Smooth muscle cell of the brain vasculature (primary cell): ENCODE data around the gene PAK4.

ENCODE experiments used
- DNase-seq: peaks from one replicate; pipeline ENCODE4 v3.0.0-alpha.2; 2012; ENCODE audit warnings: low read depth, low spot score

The PAK4 gene

DNA sequence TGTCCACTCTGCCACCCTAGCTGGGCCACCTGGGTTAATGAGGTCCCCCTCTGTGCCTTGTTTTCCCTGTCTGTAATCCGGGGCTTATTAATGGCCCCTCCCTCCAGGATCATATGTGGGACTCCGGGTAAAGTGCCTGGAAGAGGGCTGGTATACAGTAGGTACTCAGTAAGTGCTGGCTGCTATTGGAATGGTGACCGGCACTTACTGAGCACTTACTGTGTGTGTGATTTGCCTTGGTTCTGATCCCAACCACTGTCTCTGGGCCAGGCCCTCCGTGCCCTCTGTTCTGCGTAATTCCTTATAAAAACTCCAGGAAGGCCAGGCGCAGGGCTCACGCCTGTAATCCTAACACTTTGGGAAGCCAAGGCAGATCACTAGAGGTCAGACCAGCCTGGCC lies 40.3 kb downstream of the PAK4 start:
- DNase-seq = no peak

DNA sequence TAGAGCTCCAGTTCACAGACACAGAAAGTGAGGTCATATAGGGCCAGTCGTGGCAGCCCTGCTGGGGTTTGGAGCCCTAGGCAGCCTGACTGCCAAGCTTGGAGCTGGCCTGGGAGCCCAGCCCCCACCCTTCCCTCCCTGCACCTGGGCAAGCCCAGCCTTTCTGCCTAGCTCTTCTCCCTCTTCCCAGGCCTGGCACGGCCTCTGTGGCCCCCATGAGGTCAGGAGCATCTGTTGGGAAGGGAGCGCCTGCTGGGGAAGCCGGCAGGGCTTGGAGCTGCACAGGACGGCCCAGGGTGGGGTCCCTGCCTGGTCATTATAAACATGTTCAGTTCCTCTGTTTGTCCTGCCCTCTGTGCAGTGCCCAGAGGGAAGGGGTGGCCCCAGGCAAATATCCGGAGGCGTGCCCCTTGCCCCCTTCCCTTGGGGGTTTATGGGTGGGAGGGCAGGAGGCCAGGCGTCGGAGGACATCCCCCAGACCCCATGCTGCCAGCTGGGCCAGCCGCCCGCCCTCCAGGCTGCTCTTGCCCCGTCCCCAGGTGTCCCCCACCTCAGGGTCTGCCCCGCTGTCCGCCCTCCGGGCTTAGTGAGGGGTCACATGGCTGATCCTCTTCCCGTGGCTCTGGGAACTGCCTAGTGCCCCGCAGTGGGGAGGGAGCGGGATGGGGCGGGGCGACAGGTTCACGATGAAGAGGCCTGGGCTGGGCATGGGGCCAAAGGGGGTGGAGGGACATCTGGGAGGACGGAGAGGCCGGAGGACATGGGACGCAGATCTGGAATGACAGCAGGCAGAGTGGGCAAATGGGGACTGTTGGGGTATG lies 41.2 kb downstream of the PAK4 start:
- no peak for DNase-seq

DNA sequence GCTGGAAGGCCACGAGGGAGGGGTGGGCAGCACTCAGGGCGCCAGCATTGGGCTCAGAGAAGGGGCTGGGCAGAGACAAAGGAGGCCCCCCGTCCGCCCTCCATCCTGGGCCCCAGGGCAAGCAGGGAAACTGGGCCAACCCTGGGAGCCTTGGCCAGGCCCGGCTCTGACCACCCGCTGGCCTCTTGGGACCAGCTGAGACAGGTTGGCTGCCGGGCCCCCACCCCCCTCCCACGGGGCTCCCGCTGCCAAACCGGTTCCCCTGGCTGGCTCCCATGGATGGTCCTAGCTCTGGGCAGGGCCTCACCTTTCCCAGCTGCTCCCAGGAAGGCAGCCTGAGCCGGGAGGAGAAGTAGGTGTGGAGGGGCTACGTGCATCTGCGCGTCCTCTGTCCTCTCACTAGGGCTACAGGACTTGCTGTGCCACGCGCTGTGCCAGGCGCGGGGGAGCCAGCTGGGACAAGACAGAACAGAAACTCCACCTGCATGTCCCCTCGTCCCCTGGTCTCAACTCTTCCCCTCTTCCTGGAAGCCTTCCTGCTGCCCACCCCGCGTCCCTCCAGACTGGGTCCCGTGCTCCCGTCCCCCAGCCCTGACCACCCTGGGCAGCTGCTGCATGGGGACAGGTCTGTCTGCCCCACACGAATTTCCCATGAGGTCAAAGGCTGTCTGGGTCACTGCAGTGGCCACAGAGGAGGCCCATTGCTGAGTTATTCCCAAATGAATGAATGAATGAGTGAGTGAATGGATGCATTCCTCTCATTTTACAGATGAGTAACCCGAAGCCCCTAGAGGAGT lies 42.1 kb downstream of the PAK4 start:
- no peak for DNase-seq

DNA sequence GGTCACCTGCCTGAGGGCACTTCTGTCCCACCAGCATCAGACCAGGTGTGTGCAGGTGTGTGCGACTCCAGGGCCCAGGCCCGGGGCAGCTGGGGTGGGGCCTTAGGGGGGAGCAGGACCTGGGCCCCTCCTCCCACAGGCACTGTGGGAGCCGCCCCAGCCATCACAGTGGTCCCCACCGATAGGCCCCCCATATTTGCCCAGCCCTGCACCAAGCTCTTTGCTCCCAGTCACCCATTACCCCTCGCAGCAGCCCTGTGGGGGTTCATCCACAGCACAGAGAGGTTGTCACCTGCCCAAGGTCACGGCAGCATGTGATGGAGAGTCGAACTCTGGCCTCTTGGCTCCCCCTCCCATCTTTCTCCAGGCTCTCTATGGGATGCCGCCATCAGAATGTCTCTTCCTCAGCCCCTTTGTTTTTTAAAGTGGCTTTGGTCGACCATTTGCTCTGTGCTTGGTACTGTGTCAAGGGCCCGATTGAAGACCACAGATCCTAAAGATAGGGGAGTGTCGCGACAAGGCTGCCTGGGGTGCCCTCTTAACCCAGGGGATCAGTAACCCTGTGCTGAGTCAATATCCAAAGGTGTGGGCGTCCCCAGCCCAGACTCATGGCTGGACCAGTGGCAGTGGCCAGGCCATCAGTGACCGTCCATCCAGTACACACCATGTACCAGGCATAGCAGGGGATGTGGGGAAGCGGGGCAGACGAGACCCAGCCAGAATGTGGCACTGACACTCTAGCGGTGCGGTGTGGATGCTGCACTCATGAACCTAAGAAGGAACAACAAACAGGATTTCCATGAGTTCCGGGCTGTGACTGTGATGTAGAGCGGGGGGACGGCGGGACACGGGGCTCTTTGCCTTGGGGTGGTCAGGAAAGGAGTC lies 42.9 kb downstream of the PAK4 start:
- DNase-seq = no peak

DNA sequence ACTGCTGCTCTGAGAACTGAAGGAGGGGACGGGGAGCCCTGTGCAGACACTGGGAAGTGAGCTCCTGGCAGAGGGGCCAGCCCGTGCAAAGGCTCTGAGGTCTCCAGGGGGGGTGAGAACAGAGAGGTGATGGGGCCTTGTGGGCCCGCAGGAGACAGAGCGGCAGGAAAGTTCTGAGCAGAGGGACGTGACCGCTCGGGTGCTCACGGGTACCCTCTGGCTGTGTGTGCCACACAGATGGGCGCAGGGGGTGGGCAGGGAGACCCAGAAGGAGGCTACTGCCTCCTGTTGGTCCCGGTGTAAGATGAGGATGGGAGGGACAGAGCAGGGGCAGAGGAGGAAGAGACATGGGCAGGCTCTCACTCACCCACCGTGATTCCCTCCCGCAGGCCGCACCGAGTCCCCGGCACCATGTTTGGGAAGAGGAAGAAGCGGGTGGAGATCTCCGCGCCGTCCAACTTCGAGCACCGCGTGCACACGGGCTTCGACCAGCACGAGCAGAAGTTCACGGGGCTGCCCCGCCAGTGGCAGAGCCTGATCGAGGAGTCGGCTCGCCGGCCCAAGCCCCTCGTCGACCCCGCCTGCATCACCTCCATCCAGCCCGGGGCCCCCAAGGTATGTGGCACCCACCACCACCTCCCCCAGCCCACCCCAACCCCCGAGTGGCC lies 43.7 kb downstream of the PAK4 start:
- DNase-seq = no peak

DNA sequence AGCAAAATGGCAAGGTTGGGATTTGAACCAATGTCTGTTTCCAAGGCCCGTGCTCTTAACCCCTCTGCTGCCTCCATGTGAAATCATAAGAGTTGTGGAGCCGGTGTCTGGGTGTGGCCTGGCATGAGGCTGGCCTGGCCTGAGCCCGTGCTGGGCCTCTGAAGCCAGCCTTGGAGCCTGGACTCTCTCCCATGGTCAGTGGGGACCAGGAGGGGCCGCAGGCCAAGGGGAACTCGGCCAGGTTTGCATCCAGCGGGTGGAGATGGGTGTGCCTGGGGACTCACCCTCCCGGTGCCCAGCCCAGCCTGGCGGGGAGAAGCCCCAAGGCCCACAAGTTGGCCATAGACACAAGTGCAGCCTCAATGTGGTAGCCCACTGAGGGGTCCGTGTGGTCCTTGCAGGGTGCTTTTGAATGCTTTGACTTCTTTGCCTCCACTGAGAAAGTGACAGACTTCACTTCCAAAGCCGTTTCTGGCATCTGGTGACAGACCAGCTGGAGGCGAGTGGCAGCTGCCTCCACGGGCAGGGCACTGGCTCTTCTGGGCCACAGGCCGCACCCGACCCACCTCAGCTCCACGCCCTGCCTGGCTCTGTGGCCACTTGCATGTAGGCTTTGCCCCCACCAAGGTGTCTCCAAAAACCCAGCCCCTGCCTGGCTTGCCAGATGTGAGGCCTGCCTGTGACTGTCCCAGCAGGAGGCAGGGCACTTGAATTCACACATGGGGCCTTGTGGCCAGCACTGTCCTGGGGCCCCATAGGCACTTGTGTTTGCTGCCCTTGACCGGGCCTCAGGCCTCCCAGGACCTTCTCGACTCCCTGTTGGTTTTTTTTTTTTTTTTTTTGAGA lies 45.0 kb downstream of the PAK4 start:
- no peak for DNase-seq

DNA sequence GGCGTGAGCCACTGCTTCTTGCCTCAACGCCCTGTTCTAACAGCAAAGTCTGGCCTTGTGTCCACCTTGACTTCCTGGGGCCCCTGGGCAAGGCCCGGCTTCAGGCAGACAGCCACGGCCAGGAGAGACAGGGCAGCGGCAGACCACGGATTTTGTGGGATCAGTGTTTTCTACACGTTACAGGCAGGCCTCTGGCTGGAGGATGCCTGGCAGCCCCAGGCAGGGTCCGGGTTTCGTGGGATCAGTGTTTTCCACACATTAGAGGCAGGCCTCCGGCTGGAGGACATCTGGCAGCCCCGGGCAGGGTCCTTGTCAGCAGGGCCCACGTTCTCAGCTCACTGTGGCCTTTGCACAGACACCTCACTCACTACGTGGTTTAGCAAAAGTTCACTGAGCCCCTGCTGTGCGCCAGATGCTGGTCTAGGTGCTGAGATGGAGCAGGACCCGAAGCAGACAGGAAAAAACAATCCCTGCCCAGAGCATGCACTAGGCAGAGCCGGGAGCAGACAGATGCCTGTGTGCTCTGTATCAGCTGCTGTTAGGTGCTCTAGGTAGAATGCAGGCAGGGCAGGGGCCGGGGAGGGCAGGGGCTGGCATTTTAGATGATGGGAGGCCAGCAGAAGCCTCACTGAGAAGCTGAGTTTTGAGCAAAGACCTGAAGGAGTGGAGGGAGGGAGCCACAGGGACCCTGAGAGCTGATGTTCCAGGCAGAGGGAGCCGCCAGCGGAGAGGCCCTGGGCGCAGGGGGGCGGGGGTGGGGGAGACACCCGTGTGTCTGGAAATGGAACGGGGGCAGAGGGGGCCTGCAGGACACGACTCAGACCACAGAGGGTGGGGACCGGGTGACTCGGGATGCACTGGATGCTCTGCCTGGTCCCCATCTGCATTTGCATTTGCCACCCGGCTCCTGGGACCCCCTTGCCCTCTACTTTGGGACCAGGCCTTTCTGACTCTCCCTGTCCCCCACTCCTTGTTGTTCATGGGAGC lies 46.2 kb downstream of the PAK4 start:
- DNase-seq = peak; percentile 21

DNA sequence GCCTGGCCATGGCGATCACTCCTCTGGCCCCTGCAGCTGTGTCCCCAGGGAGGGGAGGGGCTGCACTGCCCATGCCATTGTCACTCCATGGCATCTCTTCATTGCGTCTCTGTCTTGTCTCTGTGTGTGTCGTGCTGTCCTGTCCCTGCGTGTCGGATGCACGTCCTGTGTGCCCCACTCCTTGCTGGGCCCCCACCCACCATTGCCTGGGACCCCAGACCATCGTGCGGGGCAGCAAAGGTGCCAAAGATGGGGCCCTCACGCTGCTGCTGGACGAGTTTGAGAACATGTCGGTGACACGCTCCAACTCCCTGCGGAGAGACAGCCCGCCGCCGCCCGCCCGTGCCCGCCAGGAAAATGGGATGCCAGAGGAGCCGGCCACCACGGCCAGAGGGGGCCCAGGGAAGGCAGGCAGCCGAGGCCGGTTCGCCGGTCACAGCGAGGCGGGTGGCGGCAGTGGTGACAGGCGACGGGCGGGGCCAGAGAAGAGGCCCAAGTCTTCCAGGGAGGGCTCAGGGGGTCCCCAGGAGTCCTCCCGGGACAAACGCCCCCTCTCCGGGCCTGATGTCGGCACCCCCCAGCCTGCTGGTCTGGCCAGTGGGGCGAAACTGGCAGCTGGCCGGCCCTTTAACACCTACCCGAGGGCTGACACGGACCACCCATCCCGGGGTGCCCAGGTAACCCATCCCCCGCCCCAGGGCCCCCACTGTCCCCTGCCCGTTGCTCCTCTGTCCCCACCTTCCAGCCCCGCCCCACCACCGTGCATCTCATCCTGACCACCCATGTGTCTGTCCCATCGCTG lies 47.3 kb downstream of the PAK4 start:
- no peak for DNase-seq

DNA sequence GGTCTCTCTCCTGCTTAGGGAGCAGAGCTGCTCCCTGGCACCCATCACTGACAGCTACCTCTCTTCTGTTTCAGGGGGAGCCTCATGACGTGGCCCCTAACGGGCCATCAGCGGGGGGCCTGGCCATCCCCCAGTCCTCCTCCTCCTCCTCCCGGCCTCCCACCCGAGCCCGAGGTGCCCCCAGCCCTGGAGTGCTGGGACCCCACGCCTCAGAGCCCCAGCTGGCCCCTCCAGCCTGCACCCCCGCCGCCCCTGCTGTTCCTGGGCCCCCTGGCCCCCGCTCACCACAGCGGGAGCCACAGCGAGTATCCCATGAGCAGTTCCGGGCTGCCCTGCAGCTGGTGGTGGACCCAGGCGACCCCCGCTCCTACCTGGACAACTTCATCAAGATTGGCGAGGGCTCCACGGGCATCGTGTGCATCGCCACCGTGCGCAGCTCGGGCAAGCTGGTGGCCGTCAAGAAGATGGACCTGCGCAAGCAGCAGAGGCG lies 48.0 kb downstream of the PAK4 start:
- DNase-seq = no peak

DNA sequence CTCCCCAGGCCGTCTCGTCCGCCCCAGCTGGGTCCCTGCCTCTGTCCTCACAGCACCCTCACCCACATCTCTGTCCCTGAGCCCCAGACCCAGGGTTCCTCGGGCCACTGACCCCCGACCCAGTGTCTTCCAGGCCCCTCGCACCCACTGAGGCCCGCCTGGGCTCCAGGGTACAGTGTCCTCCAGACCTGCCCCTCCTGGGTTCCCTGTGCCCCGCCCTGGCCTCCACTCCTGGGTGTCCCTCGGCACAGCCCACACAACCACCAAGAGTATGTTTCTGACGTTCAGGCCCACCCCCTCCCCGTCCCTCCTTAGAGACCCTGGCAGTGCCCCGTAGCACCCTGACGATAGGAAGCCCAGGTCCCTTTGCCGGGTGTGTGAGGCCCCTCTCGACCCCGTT lies 48.6 kb downstream of the PAK4 start:
- DNase-seq = no peak

DNA sequence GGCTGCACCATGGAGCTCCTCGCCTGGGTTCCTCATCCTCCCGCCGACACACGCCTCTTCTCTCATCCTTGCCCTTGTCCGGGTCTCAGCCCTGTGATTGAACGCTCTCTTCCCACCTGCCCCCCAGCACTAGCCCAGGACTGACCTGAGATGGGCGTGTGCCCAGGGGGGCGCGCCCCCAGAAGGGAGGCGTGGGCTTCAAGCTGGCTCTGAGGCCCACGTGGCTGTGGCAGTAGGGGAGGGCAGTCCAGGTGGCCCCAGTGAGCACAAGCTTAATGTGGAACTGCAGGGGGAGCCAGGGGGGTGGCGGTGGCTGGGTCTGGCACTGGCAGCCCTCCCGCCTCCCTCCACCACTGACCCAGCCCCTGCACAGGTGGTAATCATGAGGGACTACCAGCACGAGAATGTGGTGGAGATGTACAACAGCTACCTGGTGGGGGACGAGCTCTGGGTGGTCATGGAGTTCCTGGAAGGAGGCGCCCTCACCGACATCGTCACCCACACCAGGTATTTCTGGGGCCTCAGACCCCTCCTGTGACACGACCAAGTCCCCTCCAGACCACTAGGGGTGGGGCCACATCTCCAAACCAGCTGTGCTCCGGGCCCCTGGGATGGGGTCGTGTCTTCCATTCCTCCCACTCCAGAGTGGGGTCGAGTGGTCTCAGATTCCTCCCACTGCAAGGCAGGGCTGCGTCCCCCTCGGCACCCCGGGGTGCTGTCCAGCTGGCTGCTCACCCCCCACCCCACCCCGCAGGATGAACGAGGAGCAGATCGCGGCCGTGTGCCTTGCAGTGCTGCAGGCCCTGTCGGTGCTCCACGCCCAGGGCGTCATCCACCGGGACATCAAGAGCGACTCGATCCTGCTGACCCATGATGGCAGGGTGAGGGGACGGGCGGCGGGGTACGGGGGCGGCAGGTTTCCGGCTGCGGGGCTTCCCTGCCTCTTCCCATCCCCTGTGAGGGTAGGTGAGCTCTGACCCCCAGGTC lies 49.3 kb downstream of the PAK4 start:
- DNase-seq = no peak

DNA sequence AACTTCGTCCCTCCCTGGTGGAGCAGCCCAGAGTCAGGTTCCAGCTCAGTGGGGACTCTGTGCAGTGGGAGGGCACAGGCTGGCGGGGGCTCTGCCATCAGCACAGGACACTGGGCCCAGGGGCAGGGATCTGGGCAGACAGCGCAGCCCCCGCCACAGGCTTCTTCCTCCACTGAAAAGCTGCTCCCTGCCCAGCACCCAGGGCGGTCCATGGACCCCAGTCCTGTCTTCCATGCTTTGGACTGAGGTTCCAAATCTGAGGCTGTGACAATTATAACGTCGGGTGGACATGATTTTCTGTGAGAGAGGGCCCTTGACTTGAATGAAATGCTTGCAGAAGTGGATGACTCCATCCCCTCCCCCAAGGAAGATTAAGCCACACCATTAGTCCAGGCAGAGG lies 50.0 kb downstream of the PAK4 start:
- no peak for DNase-seq

DNA sequence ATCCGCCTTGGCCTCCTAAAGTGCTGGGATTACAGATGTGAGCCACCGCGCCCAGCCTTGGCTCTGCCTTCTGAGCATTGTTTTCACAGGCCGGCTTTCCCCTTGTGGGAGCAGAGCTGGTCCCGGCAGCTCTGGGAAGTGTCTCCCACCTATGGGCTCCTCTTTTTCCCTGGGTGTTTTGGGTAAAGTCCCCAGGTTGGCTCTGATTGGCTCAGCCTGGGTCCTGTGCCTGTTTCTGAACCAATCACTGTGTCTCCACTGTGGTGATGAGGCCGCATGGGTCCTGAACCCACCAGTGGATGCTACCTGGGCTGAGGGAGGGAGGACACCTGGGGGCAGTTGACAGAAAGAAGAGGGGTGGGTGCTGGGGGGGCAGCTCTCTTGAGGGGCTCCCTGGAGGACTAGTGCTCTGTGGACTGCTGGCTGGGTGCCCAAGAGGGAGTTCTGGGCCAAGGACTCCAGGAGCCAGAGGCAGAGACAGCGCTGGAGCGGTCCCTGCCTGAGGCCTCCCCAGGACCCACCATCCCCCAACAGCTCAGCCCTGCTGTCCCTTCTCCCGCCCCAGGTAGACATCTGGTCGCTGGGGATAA lies 51.6 kb downstream of the PAK4 start:
- no peak for DNase-seq

DNA sequence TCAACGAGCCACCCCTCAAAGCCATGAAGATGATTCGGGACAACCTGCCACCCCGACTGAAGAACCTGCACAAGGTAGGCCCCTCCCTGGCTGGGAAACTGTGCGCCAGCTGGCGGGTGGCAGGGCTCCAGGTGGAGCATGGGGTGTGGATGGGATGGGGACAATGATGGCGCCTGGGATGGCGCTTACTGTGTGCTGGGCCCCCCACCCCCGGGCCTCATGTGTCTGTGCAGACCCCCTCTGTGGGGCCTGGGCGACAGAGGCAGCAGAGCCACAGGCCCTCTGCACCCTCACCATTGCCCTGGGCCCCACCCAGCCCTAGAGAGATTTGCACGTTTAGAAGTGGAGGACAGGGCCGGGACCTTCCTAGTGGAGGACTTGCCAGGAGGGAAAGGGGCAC lies 52.1 kb downstream of the PAK4 start:
- DNase-seq = no peak

DNA sequence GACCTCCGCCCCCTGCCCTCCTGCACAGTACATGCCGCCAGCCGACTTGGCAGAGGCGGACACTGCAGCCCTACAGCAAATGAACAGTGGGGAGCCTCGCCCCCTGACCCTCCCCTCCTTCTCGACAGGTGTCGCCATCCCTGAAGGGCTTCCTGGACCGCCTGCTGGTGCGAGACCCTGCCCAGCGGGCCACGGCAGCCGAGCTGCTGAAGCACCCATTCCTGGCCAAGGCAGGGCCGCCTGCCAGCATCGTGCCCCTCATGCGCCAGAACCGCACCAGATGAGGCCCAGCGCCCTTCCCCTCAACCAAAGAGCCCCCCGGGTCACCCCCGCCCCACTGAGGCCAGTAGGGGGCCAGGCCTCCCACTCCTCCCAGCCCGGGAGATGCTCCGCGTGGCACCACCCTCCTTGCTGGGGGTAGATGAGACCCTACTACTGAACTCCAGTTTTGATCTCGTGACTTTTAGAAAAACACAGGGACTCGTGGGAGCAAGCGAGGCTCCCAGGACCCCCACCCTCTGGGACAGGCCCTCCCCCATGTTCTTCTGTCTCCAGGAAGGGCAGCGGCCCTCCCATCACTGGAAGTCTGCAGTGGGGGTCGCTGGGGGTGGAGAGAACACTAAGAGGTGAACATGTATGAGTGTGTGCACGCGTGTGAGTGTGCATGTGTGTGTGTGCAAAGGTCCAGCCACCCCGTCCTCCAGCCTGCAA lies 52.9 kb downstream of the PAK4 start:
- no peak for DNase-seq

DNA sequence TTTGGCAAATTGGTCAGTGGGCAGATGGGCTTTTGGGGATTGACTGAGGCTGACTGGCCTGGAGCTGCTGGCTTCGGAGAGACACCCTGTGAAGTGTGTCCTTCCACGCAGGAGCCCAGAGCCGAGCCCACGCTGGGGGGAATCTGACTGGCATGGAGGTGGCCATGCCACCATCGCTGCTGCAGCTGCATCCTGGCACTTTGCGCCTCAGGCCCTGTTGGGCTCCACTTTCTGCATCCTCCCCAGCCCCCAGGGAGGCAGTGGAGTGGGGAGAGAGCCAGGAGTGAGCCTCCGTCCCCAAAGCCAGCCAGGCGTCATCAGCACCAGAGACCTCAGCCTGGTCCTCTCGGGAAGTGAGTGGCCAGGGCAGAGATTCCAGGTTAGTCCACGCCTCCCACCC lies 54.2 kb downstream of the PAK4 start:
- no peak for DNase-seq
